PC-9 (cell line): ENCODE data around the gene METAP1.

Experiments
- EZH2 ChIP-seq: fragments of 200-600 bp; sonication (generic); IDR thresholded peaks from 2 replicates; pipeline ENCODE4 v1.8.0; 2017; ENCODE audit warnings: antibody characterized with exemption, low read depth
- TF ChIP-seq, protein P1 (sequence below): fragments of 200-600 bp; sonication (generic); conservative IDR thresholded peaks from 2 replicates; pipeline ENCODE4 v1.6.1; 2017; ENCODE audit warnings: mixed run types, antibody characterized with exemption, mild to moderate bottlenecking, moderate library complexity

DNA sequence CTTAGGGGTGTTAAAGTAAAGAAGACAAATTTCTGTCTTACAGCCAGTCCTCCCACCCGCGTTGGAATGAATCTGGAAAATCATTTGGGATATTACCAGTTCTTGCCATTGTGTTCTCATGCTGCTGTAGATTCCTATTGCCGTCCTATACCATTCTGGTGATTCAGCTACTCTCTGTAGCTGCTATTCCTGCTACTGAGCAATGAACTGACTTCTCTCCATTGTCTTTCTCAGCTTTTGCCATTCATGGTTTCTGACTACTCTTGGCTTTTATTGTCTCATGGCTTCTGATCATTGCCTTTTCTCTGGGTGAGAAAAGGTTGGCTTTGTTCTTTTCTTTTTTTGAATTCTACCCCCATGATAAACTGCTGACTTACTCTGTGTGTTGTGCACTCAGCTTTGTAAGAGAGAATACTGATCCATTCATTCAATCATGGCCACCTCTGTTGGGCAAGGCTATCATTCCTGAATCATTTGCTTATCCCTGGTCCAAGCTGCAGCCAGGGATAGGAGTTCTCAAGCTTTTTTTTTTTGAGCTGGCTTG lies 27.7 kb upstream of the METAP1 start:
- TF ChIP-seq, protein P1, sequence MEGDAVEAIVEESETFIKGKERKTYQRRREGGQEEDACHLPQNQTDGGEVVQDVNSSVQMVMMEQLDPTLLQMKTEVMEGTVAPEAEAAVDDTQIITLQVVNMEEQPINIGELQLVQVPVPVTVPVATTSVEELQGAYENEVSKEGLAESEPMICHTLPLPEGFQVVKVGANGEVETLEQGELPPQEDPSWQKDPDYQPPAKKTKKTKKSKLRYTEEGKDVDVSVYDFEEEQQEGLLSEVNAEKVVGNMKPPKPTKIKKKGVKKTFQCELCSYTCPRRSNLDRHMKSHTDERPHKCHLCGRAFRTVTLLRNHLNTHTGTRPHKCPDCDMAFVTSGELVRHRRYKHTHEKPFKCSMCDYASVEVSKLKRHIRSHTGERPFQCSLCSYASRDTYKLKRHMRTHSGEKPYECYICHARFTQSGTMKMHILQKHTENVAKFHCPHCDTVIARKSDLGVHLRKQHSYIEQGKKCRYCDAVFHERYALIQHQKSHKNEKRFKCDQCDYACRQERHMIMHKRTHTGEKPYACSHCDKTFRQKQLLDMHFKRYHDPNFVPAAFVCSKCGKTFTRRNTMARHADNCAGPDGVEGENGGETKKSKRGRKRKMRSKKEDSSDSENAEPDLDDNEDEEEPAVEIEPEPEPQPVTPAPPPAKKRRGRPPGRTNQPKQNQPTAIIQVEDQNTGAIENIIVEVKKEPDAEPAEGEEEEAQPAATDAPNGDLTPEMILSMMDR: no peak
- TF ChIP-seq EZH2: no peak
